Measurements from ENCODE around the gene NEDD9.

NEDD9 gene

GRCh38 chr6:11208267-11208666, 24.2 kb downstream of the NEDD9 start:
- Histone ChIP-seq H3F3A (ENCODE audit: low read depth) (no peaks in the 10 kb centered on the region), H2AFZ (ENCODE audit: low read length) (no peak overlapping the region), H3K27me3 (ENCODE audit: insufficient read depth, low read length, poor library complexity, severe bottlenecking) (no peaks in the 10 kb centered on the region), H3K4me1 (ENCODE audit: insufficient read depth, low read length, poor library complexity, severe bottlenecking) (peaks cover 32% of the 10 kb centered on the region), H4K20me1 (ENCODE audit: insufficient read depth, low read length, poor library complexity, severe bottlenecking) (no peaks in the 10 kb centered on the region), H3K36me3 (ENCODE audit: insufficient read depth, low read length) (no peaks in the 10 kb centered on the region), H3K9me3 (ENCODE audit: insufficient read depth, low read depth, low read length) (no peaks in the 10 kb centered on the region), H3K79me2 (ENCODE audit: insufficient read depth, low read length) (no peaks in the 10 kb centered on the region), H3K9me2 (replicated peaks; ENCODE audit: low read depth, low read length) (no peaks in the 10 kb centered on the region), H3K4me3 (ENCODE audit: low read length, poor library complexity, severe bottlenecking) (no peak overlapping the region), H3K9ac (ENCODE audit: low read depth, low read length, poor library complexity, severe bottlenecking) (no peak overlapping the region), H3K4me2 (ENCODE audit: low read depth, low read length, poor library complexity, severe bottlenecking) (no peak overlapping the region)
- TF ChIP-seq EZH2phosphoT487 (IDR thresholded peaks at IDR 0.05; ENCODE audit: borderline replicate concordance): no peak
- TF ChIP-seq CTCF (conservative IDR thresholded peaks at IDR 0.05; ENCODE audit: low read length): no peak

GRCh38 chr6:11207199-11207968, 25.1 kb downstream of the NEDD9 start:
- Histone ChIP-seq H3K9ac (ENCODE audit: low read depth, low read length, poor library complexity, severe bottlenecking) (no peak overlapping the region), H3K4me2 (ENCODE audit: low read depth, low read length, poor library complexity, severe bottlenecking) (no peak overlapping the region), H3F3A (ENCODE audit: low read depth) (no peaks in the 10 kb centered on the region), H3K79me2 (ENCODE audit: insufficient read depth, low read length) (no peaks in the 10 kb centered on the region), H2AFZ (ENCODE audit: low read length) (no peak overlapping the region), H3K9me3 (ENCODE audit: insufficient read depth, low read depth, low read length) (no peaks in the 10 kb centered on the region), H3K27me3 (ENCODE audit: insufficient read depth, low read length, poor library complexity, severe bottlenecking) (no peaks in the 10 kb centered on the region), H3K4me1 (ENCODE audit: insufficient read depth, low read length, poor library complexity, severe bottlenecking) (peaks cover 32% of the 10 kb centered on the region), H4K20me1 (ENCODE audit: insufficient read depth, low read length, poor library complexity, severe bottlenecking) (no peaks in the 10 kb centered on the region), H3K9me2 (replicated peaks; ENCODE audit: low read depth, low read length) (no peaks in the 10 kb centered on the region), H3K36me3 (ENCODE audit: insufficient read depth, low read length) (no peaks in the 10 kb centered on the region), H3K4me3 (ENCODE audit: low read length, poor library complexity, severe bottlenecking) (no peak overlapping the region)
- no peak for TF ChIP-seq EZH2phosphoT487 (IDR thresholded peaks at IDR 0.05; ENCODE audit: borderline replicate concordance)
- no peak for TF ChIP-seq CTCF (conservative IDR thresholded peaks at IDR 0.05; ENCODE audit: low read length)

GRCh38 chr6:11206576-11206975, 25.9 kb downstream of the NEDD9 start:
- Histone ChIP-seq H3K4me1 (ENCODE audit: insufficient read depth, low read length, poor library complexity, severe bottlenecking) (peaks cover 28% of the 10 kb centered on the region), H3K27me3 (ENCODE audit: insufficient read depth, low read length, poor library complexity, severe bottlenecking) (no peaks in the 10 kb centered on the region), H3K4me2 (ENCODE audit: low read depth, low read length, poor library complexity, severe bottlenecking) (no peak overlapping the region), H3F3A (ENCODE audit: low read depth) (no peaks in the 10 kb centered on the region), H3K4me3 (ENCODE audit: low read length, poor library complexity, severe bottlenecking) (no peak overlapping the region), H3K9me3 (ENCODE audit: insufficient read depth, low read depth, low read length) (no peaks in the 10 kb centered on the region), H3K79me2 (ENCODE audit: insufficient read depth, low read length) (no peaks in the 10 kb centered on the region), H3K9ac (ENCODE audit: low read depth, low read length, poor library complexity, severe bottlenecking) (no peak overlapping the region), H4K20me1 (ENCODE audit: insufficient read depth, low read length, poor library complexity, severe bottlenecking) (no peaks in the 10 kb centered on the region), H3K9me2 (replicated peaks; ENCODE audit: low read depth, low read length) (no peaks in the 10 kb centered on the region), H2AFZ (ENCODE audit: low read length) (no peak overlapping the region), H3K36me3 (ENCODE audit: insufficient read depth, low read length) (no peaks in the 10 kb centered on the region)
- TF ChIP-seq EZH2phosphoT487 (IDR thresholded peaks at IDR 0.05; ENCODE audit: borderline replicate concordance) (no peak), CTCF (conservative IDR thresholded peaks at IDR 0.05; ENCODE audit: low read length) (no peak)
